GM23338 (cell line): ENCODE measurements around the gene GRIK5. TPM values are rescaled to one million over a fixed set of nuclear protein-coding genes. Genes with fewer than 3 reads are reported as not detected.

Experiments used
- ATAC-seq: fragments of 200-7000 bp; cut with Tn5 transposase; 3 replicates; pipeline ENCODE4 v1.9.1; 2020
- DNase-seq: peaks from one replicate; pipeline ENCODE4 v3.0.0-alpha.2; 2015; ENCODE audit warnings: low spot score
- H2AFZ ChIP-seq: fragments of 200-600 bp; sonication (generic); 2 replicates; pipeline ENCODE4 v1.8.0; 2016; ENCODE audit warnings: antibody characterized with exemption, mild to moderate bottlenecking, moderate library complexity
- H3F3A ChIP-seq: fragments of 200-600 bp; sonication (generic); replicated peaks from 2 replicates; pipeline ENCODE4 v1.8.0; 2017; ENCODE audit warnings: antibody characterized with exemption, mixed run types, low read depth
- H3K27ac ChIP-seq: fragments of 200-600 bp; sonication (generic); 2 replicates; pipeline ENCODE4 v1.6.1; 2016; ENCODE audit warnings: low read depth
- H3K27me3 ChIP-seq: fragments of 200-600 bp; sonication (generic); 2 replicates; pipeline ENCODE4 v1.8.0; 2016; ENCODE audit warnings: mild to moderate bottlenecking, mixed run types, moderate library complexity; ENCODE audit not compliant: insufficient read depth
- H3K36me3 ChIP-seq: fragments of 200-600 bp; sonication (generic); 2 replicates; pipeline ENCODE4 v1.8.0; 2016; ENCODE audit warnings: mild to moderate bottlenecking; ENCODE audit not compliant: insufficient read depth
- H3K4me1 ChIP-seq: fragments of 200-600 bp; sonication (generic); 2 replicates; pipeline ENCODE4 v1.8.0; 2016; ENCODE audit warnings: mild to moderate bottlenecking, moderate library complexity; ENCODE audit not compliant: insufficient read depth
- H3K4me2 ChIP-seq: fragments of 200-600 bp; sonication (generic); 2 replicates; pipeline ENCODE4 v1.7.1; 2017; ENCODE audit warnings: mixed run types
- H3K4me3 ChIP-seq: fragments of 200-600 bp; sonication (generic); 2 replicates; pipeline ENCODE4 v1.6.1; 2016; ENCODE audit warnings: mixed run types
- H3K79me2 ChIP-seq: fragments of 200-600 bp; sonication (generic); replicated peaks from 2 replicates; pipeline ENCODE4 v1.8.0; 2017; ENCODE audit warnings: mild to moderate bottlenecking; ENCODE audit not compliant: insufficient read depth
- H3K9me2 ChIP-seq: fragments of 200-600 bp; sonication (generic); 2 replicates; pipeline ENCODE4 v1.8.0; 2017; ENCODE audit not compliant: insufficient read depth
- H4K20me1 ChIP-seq: fragments of 200-600 bp; sonication (generic); replicated peaks from 2 replicates; pipeline ENCODE4 v1.8.0; 2017; ENCODE audit warnings: mild to moderate bottlenecking; ENCODE audit not compliant: insufficient read depth
- H3K27ac Mint-ChIP-seq: 2 replicates; pipeline ENCODE4 v1.8.0; 2020; ENCODE audit warnings: inconsistent platforms, mild to moderate bottlenecking, moderate library complexity, mixed read lengths
- H3K27me3 Mint-ChIP-seq: 3 replicates; pipeline ENCODE4 v1.8.0; 2022; ENCODE audit warnings: low read depth, mild to moderate bottlenecking, moderate library complexity, mixed read lengths, inconsistent platforms; ENCODE audit not compliant: insufficient read depth, poor library complexity
- H3K36me3 Mint-ChIP-seq: 3 replicates; pipeline ENCODE4 v1.8.0; 2021; ENCODE audit warnings: low read depth, mild to moderate bottlenecking, inconsistent platforms, moderate library complexity, mixed read lengths
- H3K4me1 Mint-ChIP-seq: 3 replicates; pipeline ENCODE4 v1.8.0; 2020; ENCODE audit warnings: mild to moderate bottlenecking, inconsistent platforms, mixed read lengths
- H3K4me3 Mint-ChIP-seq: 3 replicates; pipeline ENCODE4 v1.8.0; 2021; ENCODE audit warnings: moderate library complexity, mild to moderate bottlenecking, inconsistent platforms, mixed read lengths
- H3K9me3 Mint-ChIP-seq: 3 replicates; pipeline ENCODE4 v1.8.0; 2020; ENCODE audit warnings: moderate library complexity, mild to moderate bottlenecking, inconsistent platforms, mixed read lengths
- CREB1 ChIP-seq: fragments of 250-450 bp; sonication (Bioruptor Pico); IDR thresholded peaks from 2 replicates; pipeline ENCODE4 v1.5.0; 2020; ENCODE audit warnings: low read depth, mild to moderate bottlenecking, moderate library complexity
- CTCF ChIP-seq, 2 experiments: fragments of 200-600 bp in 1 of 2; sonication (generic) in 1 of 2; conservative IDR thresholded peaks; 2 replicates each; pipeline versions ENCODE4 v1.5.1 to v1.6.1; 2016 to 2017; ENCODE audit warnings: antibody characterized with exemption in 2 of 2, low read depth in 2 of 2, mild to moderate bottlenecking in 2 of 2, moderate library complexity in 1 of 2
- ETS1 ChIP-seq: IDR thresholded peaks from 2 replicates; pipeline ENCODE4 v1.6.1; 2016; ENCODE audit warnings: antibody characterized with exemption
- EZH2 ChIP-seq: fragments of 200-600 bp; sonication (generic); IDR thresholded peaks from one replicate; pipeline ENCODE4 v1.8.0; 2017; ENCODE audit warnings: antibody characterized with exemption, mild to moderate bottlenecking, low read depth; ENCODE audit not compliant: unreplicated experiment
- EZH2phosphoT487 ChIP-seq: fragments of 200-600 bp; sonication (generic); IDR thresholded peaks from one replicate; pipeline ENCODE4 v1.8.1; 2018; ENCODE audit warnings: antibody characterized with exemption; ENCODE audit not compliant: unreplicated experiment
- JUNB ChIP-seq: IDR thresholded peaks from one replicate; pipeline ENCODE4 v1.6.1; 2016; ENCODE audit warnings: antibody characterized with exemption; ENCODE audit not compliant: unreplicated experiment
- NANOG ChIP-seq: IDR thresholded peaks from 2 replicates; pipeline ENCODE4 v1.6.1; 2016; ENCODE audit warnings: antibody characterized with exemption, borderline replicate concordance
- POLR2AphosphoS5 ChIP-seq: IDR thresholded peaks from 2 replicates; pipeline ENCODE4 v1.6.1; 2016; ENCODE audit warnings: antibody characterized with exemption, low read depth
- REST ChIP-seq: IDR thresholded peaks from one replicate; pipeline ENCODE4 v1.6.1; 2018; ENCODE audit warnings: antibody characterized with exemption; ENCODE audit not compliant: unreplicated experiment
- STAT1 ChIP-seq: IDR thresholded peaks from one replicate; pipeline ENCODE4 v1.6.1; 2016; ENCODE audit warnings: antibody characterized with exemption; ENCODE audit not compliant: unreplicated experiment
- ZNF114 ChIP-seq: fragments of 250-450 bp; sonication (Bioruptor Pico); IDR thresholded peaks from 2 replicates; pipeline ENCODE4 v1.5.0; 2020; ENCODE audit warnings: mild to moderate bottlenecking, moderate library complexity
- ZNF331 ChIP-seq: fragments of 250-450 bp; sonication (Bioruptor Pico); IDR thresholded peaks from 2 replicates; pipeline ENCODE4 v1.5.0; 2020; ENCODE audit warnings: low read depth, mild to moderate bottlenecking, moderate library complexity
- ZNF462 ChIP-seq: fragments of 250-450 bp; sonication (Bioruptor Pico); IDR thresholded peaks from 2 replicates; pipeline ENCODE4 v1.5.0; 2020; ENCODE audit warnings: mild to moderate bottlenecking, moderate library complexity
- polyA plus RNA-seq: library from polyadenylated mRNA; unstranded; fragments of >200 nt; fragmentation: Nextera tagmentation; extraction: Ambion mirVana; gene quantifications from 2 replicates; pipeline ENCODE4 v1.2.1, GENCODE V29; 2016
- total RNA-seq: library from RNA; depleted of rRNA; stranded (reverse); fragments of >200 nt; shearing (Covaris generic); gene quantifications from 2 replicates; pipeline ENCODE4 v1.2.3, GENCODE V29; 2014

GRIK5 gene
- total and polyA plus RNA-seq, 2 experiments from 2014 or later = 5.1 to 42.5 TPM

- TF ChIP-seq ZNF114 (CRISPR knock-in tag) (no peak), CTCF (conservative IDR thresholded peaks at IDR 0.05; ENCODE audit: low read depth in 2 of 2) (no peak), STAT1 (no peak), EZH2phosphoT487 (no peak), ZNF331 (CRISPR knock-in tag) (no peak), EZH2 (no peak), REST (no peak), NANOG (no peak), CREB1 (CRISPR knock-in tag) (no peak)
Observed at GRCh38 chr19:42040031-42040430, 30.0 kb downstream of the GRIK5 start (continued).

GRCh38 chr19:42038666-42039065 lies 31.3 kb downstream of the GRIK5 start:
- Histone ChIP-seq H3K79me2 (no peaks in the 10 kb centered on the region), H2AFZ (no peak overlapping the region), H3F3A (0 out of 2 replicates have a peak, but pooled peaks cover 7% of the 10 kb centered on the region), H3K4me1 (peaks cover 9% of the 10 kb centered on the region), H3K36me3 (peaks cover 8% of the 10 kb centered on the region; the same call in 1 of the 2 replicates), H3K27ac (no peak overlapping the region), H3K4me3 (no peak overlapping the region), H3K27me3 (no peaks in the 10 kb centered on the region), H3K9me2 (no peaks in the 10 kb centered on the region), H3K4me2 (no peak overlapping the region), H4K20me1 (no peaks in the 10 kb centered on the region; the same call in 1 of the 2 replicates)
- peaks cover 4% of the 10 kb centered on the region for H3K27me3 Mint-ChIP-seq
- H3K4me3 Mint-ChIP-seq = no peak overlapping the region; the same call in 2 of the 3 replicates
- H3K9me3 Mint-ChIP-seq = no peaks in the 10 kb centered on the region; the same call in 2 of the 3 replicates
- no peak for DNase-seq
- ATAC-seq = no peak
- no peak overlapping the region for H3K27ac Mint-ChIP-seq
- H3K36me3 Mint-ChIP-seq = peaks cover 51% of the 10 kb centered on the region
- peaks cover 9% of the 10 kb centered on the region; the same call in 2 of the 3 replicates for H3K4me1 Mint-ChIP-seq
- TF ChIP-seq POLR2AphosphoS5 (no peak), ZNF462 (CRISPR knock-in tag) (no peak), EZH2phosphoT487 (no peak), ZNF114 (CRISPR knock-in tag) (no peak), ETS1 (no peak), ZNF331 (CRISPR knock-in tag) (no peak), JUNB (no peak)
